HCT116 (cell line): Measurements from ENCODE around the gene DOHH. TPM values are rescaled to one million over a fixed set of nuclear protein-coding genes. Genes with fewer than 3 reads are reported as not detected.

Experiments
- ATAC-seq: fragments of 200-7000 bp; cut with Tn5 transposase; 2 replicates; pipeline ENCODE4 v1.9.1; 2020; ENCODE audit warnings: mild to moderate bottlenecking, moderate library complexity
- BruUV-seq: library from RNA; stranded (reverse); fragments of 400-500 nt; replicated peaks from 2 replicates; lab custom pipeline; 2021; lab: Mats Ljungman, UMichigan
- CTCF ChIA-PET: fragments of 300-600 bp; sonication (Branson Sonifier 250); formaldehyde crosslinking; loops from one replicate; lab custom pipeline; 2021; ENCODE audit warnings: antibody characterized with exemption; lab: Charles Lee
- POLR2A ChIA-PET: fragments of 300-600, 350-600 bp; sonication (Branson Sonifier 250); formaldehyde crosslinking; loops from one replicate; lab custom pipeline; 2021; ENCODE audit warnings: antibody characterized with exemption; lab: Charles Lee
- RAD21 ChIA-PET, 2 experiments: fragments of 300-600 bp; sonication (Branson Sonifier 250); formaldehyde crosslinking; loops; one replicate each; lab custom pipeline; 2023; ENCODE audit warnings: low total read pairs in 2 of 2; ENCODE audit not compliant: uncharacterized antibody in 2 of 2, unreplicated experiment in 2 of 2, low non-redundant PET in 1 of 2; lab: Charles Lee
- DNase-seq: peaks from one replicate; pipeline ENCODE4 v3.0.0-alpha.2; 2010; ENCODE audit warnings: low read depth, low spot score
- H2AFZ ChIP-seq: fragments of 200-600 bp; shearing (Covaris generic), sonication (generic); 2 replicates; pipeline ENCODE4 v1.6.1; 2017; ENCODE audit warnings: low read depth, mixed run types, mixed read lengths, antibody characterized with exemption, low read length; ENCODE audit not compliant: poor library complexity, severe bottlenecking
- H3K27ac ChIP-seq: 2 replicates; pipeline ENCODE4 v1.5.1; 2012; ENCODE audit warnings: low read depth, low read length
- H3K27me3 ChIP-seq: fragments of 200-600 bp; sonication (generic); 2 replicates; pipeline ENCODE4 v1.6.1; 2016; ENCODE audit warnings: mixed run types, low read length, mixed read lengths; ENCODE audit not compliant: insufficient read depth
- H3K36me3 ChIP-seq, 2 experiments: fragments of 200-500 bp in 1 of 2; fragments of 200-600 bp in 1 of 2; sonication (Bioruptor generic) in 1 of 2; sonication (generic) in 1 of 2; 2 replicates each; pipeline versions ENCODE4 v1.5.1 to v1.6.1; 2014 to 2016; ENCODE audit warnings: low read length in 2 of 2, inconsistent platforms in 1 of 2, mixed read lengths in 1 of 2, mixed run types in 1 of 2; ENCODE audit not compliant: insufficient read depth in 2 of 2, control insufficient read depth in 1 of 2
- H3K4me1 ChIP-seq, 2 experiments: fragments of 200-600 bp in 1 of 2; sonication (generic) in 1 of 2; 2 replicates each; pipeline versions ENCODE4 v1.5.1 to v1.6.1; 2012 to 2017; ENCODE audit warnings: low read length in 2 of 2, inconsistent platforms in 1 of 2, mild to moderate bottlenecking in 1 of 2, mixed read lengths in 1 of 2, mixed run types in 1 of 2, moderate library complexity in 1 of 2; ENCODE audit not compliant: insufficient read depth in 2 of 2, control insufficient read depth in 1 of 2
- H3K4me2 ChIP-seq: fragments of 200-600 bp; sonication (generic); 2 replicates; pipeline ENCODE4 v1.6.1; 2017; ENCODE audit warnings: mixed run types, low read length, mixed read lengths
- H3K4me3 ChIP-seq, 2 experiments: fragments of 200-600 bp in 1 of 2; sonication (generic) in 1 of 2; replicated peaks in 1 of 2; 2 replicates each; pipeline ENCODE4 v1.5.1; 2011 to 2016; ENCODE audit warnings: low read length in 2 of 2, control low read depth in 1 of 2, low read depth in 1 of 2, mild to moderate bottlenecking in 1 of 2, mixed read lengths in 1 of 2, mixed run types in 1 of 2
- H3K79me2 ChIP-seq: fragments of 200-600 bp; sonication (generic); 2 replicates; pipeline ENCODE4 v1.6.1; 2017; ENCODE audit warnings: mild to moderate bottlenecking, mixed run types, low read length, moderate library complexity, mixed read lengths; ENCODE audit not compliant: insufficient read depth
- H3K9ac ChIP-seq: fragments of 200-600 bp; sonication (generic); 2 replicates; pipeline ENCODE4 v1.6.1; 2016; ENCODE audit warnings: low read length, mixed read lengths
- H3K9me2 ChIP-seq: fragments of 200-600 bp; sonication (generic), shearing (Covaris generic); 2 replicates; pipeline ENCODE4 v1.6.1; 2017; ENCODE audit warnings: mixed run types, mild to moderate bottlenecking, moderate library complexity; ENCODE audit not compliant: insufficient read depth
- H3K9me3 ChIP-seq, 2 experiments: fragments of 200-500 bp in 1 of 2; fragments of 200-600 bp in 1 of 2; sonication (Bioruptor generic) in 1 of 2; sonication (generic) in 1 of 2; 2 replicates each; pipeline ENCODE4 v1.6.1; 2014 to 2017; ENCODE audit warnings: low read length in 2 of 2, mixed read lengths in 2 of 2, inconsistent platforms in 1 of 2, low read depth in 1 of 2, mild to moderate bottlenecking in 1 of 2, mixed run types in 1 of 2, moderate library complexity in 1 of 2; ENCODE audit not compliant: control insufficient read depth in 1 of 2, insufficient read depth in 1 of 2
- H4K20me1 ChIP-seq: fragments of 200-600 bp; sonication (generic), shearing (Covaris generic); 2 replicates; pipeline ENCODE4 v1.6.1; 2017; ENCODE audit warnings: mixed run types, mild to moderate bottlenecking, moderate library complexity; ENCODE audit not compliant: insufficient read depth
- CBX3 ChIP-seq: IDR thresholded peaks from 2 replicates; pipeline ENCODE4 v1.6.1; 2012; ENCODE audit warnings: low read depth
- EZH2phosphoT487 ChIP-seq: fragments of 200-600 bp; IDR thresholded peaks from 2 replicates; pipeline ENCODE4 v1.6.1; 2018; ENCODE audit warnings: antibody characterized with exemption, borderline replicate concordance
- MAX ChIP-seq: IDR thresholded peaks from 2 replicates; pipeline ENCODE4 v1.6.1; 2012
- POLR2AphosphoS5 ChIP-seq: IDR thresholded peaks from 2 replicates; pipeline ENCODE4 v1.6.1; 2011; ENCODE audit warnings: mild to moderate bottlenecking, low read depth, low read length, moderate library complexity
- RAD21 ChIP-seq: IDR thresholded peaks from 2 replicates; pipeline ENCODE4 v1.6.1; 2012; ENCODE audit warnings: low read depth, mild to moderate bottlenecking
- SIN3A ChIP-seq: IDR thresholded peaks from 2 replicates; pipeline ENCODE4 v1.6.1; 2012; ENCODE audit warnings: low read depth
- YY1 ChIP-seq: IDR thresholded peaks from 2 replicates; pipeline ENCODE4 v1.6.1; 2011; ENCODE audit warnings: low read length, low read depth, moderate library complexity, mild to moderate bottlenecking; ENCODE audit not compliant: insufficient replicate concordance; ENCODE audit errors: extremely low read depth
- ZFX ChIP-seq: fragments of 450-650 bp; IDR thresholded peaks from 2 replicates; pipeline ENCODE4 v1.6.1; 2017
- ZNF274 ChIP-seq: fragments of 200-500 bp; sonication (Bioruptor generic); IDR thresholded peaks from 2 replicates; pipeline ENCODE4 v1.6.1; 2014; ENCODE audit warnings: mild to moderate bottlenecking, low read depth, low read length, inconsistent platforms
- intact Hi-C: fragments of 100-400 bp; cut with micrococcal nuclease; formaldehyde crosslinking; loops from 2 replicates; pipeline ENCODE4 v1.10.0; 2022
- total RNA-seq: library from RNA; stranded (reverse); gene quantifications from one replicate; pipeline ENCODE4 v1.2.1, GENCODE V29; 2021; ENCODE audit not compliant: unreplicated experiment
- TF ChIP-seq, protein P1 (sequence below), 3 experiments: fragments of 200-600 bp in 1 of 3; sonication (generic) in 1 of 3; IDR thresholded peaks in 2 of 3; conservative IDR thresholded peaks in 1 of 3; 2 replicates each; pipeline ENCODE4 v1.5.1; 2012 to 2017; ENCODE audit warnings: low read depth in 2 of 3, low read length in 2 of 3, antibody characterized with exemption in 1 of 3, borderline replicate concordance in 1 of 3, control low read depth in 1 of 3, mild to moderate bottlenecking in 1 of 3, mixed read lengths in 1 of 3, mixed run types in 1 of 3, moderate library complexity in 1 of 3; ENCODE audit not compliant: insufficient read depth in 1 of 3
- TF ChIP-seq, protein P2 (sequence below): IDR thresholded peaks from 2 replicates; pipeline ENCODE4 v1.6.1; 2012

Gene DOHH
- total RNA-seq, 1 experiment from 2014 or later = 20.9 TPM

GRCh38 chr19:3482507-3483225, 17.8 kb downstream of the DOHH start:
- RAD21 ChIA-PET = interaction anchor here in 1 of 2 experiments (0.6 kb wide), 1 partner anchor 183 kb away, joined by 3 read pairs; no protein-coding TSS in a partner anchor
- H3K9me3 ChIP-seq = no peaks in the 10 kb centered on the region
- H3K27ac ChIP-seq = no peak overlapping the region
- no peak overlapping the region for H3K4me2 ChIP-seq
- POLR2A ChIA-PET = no interaction called here
- H3K27me3 ChIP-seq = no peaks in the 10 kb centered on the region
- intact Hi-C loops = no loop called here
- peaks cover 0 to 7% of the 10 kb centered on the region in 2 experiments; a peak in 2 of 4 replicates for H3K4me1 ChIP-seq
- H3K36me3 ChIP-seq = no peaks in the 10 kb centered on the region
- H4K20me1 ChIP-seq = no peaks in the 10 kb centered on the region
- DNase-seq (no peak), ATAC-seq (no peak)
- no peak overlapping the region for H2AFZ ChIP-seq
- no peaks in the 10 kb centered on the region for H3K9me2 ChIP-seq
- CTCF ChIA-PET = interaction anchor here (2.3 kb wide), 1 partner anchor 178 kb away, joined by 6 read pairs; no protein-coding TSS in a partner anchor
- no TSS peak for BruUV-seq
- no peak overlapping the region for H3K9ac ChIP-seq
- H3K4me3 ChIP-seq = no peak overlapping the region
- no peak for TF ChIP-seq RAD21
- no peak for TF ChIP-seq YY1
- TF ChIP-seq, protein P1, sequence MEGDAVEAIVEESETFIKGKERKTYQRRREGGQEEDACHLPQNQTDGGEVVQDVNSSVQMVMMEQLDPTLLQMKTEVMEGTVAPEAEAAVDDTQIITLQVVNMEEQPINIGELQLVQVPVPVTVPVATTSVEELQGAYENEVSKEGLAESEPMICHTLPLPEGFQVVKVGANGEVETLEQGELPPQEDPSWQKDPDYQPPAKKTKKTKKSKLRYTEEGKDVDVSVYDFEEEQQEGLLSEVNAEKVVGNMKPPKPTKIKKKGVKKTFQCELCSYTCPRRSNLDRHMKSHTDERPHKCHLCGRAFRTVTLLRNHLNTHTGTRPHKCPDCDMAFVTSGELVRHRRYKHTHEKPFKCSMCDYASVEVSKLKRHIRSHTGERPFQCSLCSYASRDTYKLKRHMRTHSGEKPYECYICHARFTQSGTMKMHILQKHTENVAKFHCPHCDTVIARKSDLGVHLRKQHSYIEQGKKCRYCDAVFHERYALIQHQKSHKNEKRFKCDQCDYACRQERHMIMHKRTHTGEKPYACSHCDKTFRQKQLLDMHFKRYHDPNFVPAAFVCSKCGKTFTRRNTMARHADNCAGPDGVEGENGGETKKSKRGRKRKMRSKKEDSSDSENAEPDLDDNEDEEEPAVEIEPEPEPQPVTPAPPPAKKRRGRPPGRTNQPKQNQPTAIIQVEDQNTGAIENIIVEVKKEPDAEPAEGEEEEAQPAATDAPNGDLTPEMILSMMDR (IDR thresholded peaks at IDR 0.05 in 2 of 3, conservative IDR thresholded peaks at IDR 0.05 in 1 of 3; ENCODE audit: borderline replicate concordance in 1 of 3, insufficient read depth in 1 of 3, low read depth in 2 of 3, low read length in 2 of 3) = no peak
- TF ChIP-seq, protein P2, sequence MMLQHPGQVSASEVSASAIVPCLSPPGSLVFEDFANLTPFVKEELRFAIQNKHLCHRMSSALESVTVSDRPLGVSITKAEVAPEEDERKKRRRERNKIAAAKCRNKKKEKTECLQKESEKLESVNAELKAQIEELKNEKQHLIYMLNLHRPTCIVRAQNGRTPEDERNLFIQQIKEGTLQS = no peak
- no peak for TF ChIP-seq EZH2phosphoT487
- TF ChIP-seq CBX3 = no peak
- no peak for TF ChIP-seq ZFX
- no peak for TF ChIP-seq ZNF274
- no peak for TF ChIP-seq SIN3A
- no peak for TF ChIP-seq MAX
- TF ChIP-seq POLR2AphosphoS5 = no peak
- no peaks in the 10 kb centered on the region for H3K79me2 ChIP-seq
